ENCODE data around the gene ACSS1.

Gene ACSS1

DNA sequence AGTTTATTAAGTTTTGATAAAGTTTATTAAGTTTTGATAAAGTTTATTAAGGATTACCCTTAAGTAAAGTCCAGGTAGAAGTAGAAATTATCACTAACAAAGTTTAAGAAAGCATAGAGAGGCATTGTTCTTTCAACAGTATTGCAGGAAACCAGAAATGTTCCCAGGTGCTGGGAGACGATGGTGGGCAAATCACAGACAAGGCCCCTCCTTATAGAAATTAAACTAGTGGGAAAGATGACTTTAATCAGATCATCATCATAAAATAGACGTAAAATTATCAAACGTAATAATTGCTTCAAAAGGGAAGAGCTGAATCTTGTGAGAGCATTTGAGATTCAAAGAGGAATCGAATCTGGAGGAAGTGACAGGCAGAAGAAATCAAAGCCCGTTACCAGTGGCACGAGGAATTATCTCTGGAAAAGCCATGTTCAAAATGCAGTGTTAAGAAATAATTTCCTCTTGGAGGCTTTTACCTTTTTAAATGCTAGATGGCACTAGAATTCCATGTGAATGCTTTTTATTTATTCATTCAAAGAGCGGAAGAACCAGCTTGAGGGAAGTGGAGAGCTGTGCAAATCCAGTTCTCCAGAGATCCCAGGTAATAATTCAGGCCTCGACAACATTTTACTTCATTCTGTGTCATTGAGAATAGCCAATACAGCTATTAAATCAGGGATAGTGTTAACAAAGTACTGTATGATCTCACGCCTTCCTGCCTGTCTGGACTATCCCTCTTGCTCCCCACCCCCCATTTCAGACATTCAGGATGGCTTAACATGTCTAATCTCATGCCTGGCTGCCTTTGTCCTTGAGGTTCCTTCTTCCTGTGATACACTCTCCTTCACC, 64.4 kb downstream of the ACSS1 start:
- Histone ChIP-seq H3K4me3 (peak overlapping the region; percentile 80), H3K27ac (peak overlapping the region; percentile 94)
- TF ChIP-seq CTCF (IDR thresholded peaks at IDR 0.05) = no peak
- DNase-seq (ENCODE audit: low spot score) = peak; percentile 35

- H3K27ac ChIP-seq = peak within 1 kb of the TSS; percentile 94
- H3K4me3 ChIP-seq = peak within 1 kb of the TSS; percentile 80
- DNase-seq (ENCODE audit: low spot score) = peak; percentile 95
- no peak for TF ChIP-seq CTCF (IDR thresholded peaks at IDR 0.05)
Observed at GRCh38 chr20:24992487-24993205, 65.3 kb downstream of the ACSS1 start, which contains the start of gene APMAP. Gene APMAP, minus strand, starts transcription at chr20:24992751. Its CDS starts 63 bp downstream, at chr20:24992688.

DNA sequence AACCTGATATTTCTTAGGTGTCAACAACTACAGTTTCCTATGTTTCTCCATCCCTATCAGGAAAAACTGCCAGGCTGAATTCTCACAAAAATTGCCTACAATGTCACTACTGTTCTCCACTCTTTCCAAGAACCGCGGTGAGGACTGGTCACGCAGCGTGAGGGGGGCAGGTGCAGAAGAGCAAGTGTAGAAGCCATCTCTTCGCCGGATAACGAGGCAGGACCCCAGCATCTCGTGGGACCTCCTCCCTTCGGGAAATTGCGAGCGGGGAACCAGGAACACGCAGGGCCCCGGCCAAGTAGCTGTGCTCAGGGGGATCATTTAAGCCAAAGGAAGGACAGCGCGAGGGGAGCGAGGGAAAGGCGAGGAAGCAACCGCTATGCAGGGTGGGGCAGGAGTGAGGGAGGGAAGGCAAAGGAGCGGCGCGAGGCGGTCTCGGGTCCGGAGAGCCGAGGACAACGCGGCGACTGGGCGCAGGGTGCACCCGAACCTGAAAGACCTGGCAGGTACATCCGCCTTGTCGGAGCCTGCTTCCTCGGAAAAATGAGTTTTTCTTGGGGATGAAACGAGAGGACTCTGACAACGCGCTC, 65.9 kb downstream of the ACSS1 start:
- no peak for TF ChIP-seq CTCF (IDR thresholded peaks at IDR 0.05)
- peak overlapping the region; percentile 80 for H3K4me3 ChIP-seq
- peak overlapping the region; percentile 94 for H3K27ac ChIP-seq
- DNase-seq (ENCODE audit: low spot score) = peak; percentile 72

DNA sequence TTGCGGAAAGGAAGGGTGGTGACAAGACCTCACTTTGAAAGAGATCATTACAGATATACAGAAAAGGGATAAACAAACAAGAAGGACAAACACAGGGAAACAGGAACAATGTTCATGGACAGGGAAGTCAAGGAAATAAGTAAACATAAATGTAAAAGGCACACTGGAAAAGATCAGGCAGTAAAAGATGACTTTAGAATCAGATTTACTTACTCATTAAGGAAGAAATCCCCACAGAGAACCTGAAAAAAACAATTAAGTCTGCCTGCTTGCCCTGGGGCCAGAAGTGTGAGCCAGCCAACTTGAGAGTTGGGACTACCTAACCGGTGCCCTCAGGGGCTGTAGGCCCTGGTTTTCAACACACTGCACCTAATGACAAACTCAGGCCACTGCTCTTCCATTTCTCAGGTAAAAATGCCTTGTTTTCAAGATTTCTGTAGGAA, 67.1 kb downstream of the ACSS1 start:
- TF ChIP-seq CTCF (IDR thresholded peaks at IDR 0.05) = no peak
- DNase-seq (ENCODE audit: low spot score) = peak; percentile 19
- Histone ChIP-seq H3K27ac (no peak overlapping the region), H3K4me3 (peak overlapping the region; percentile 80)

DNA sequence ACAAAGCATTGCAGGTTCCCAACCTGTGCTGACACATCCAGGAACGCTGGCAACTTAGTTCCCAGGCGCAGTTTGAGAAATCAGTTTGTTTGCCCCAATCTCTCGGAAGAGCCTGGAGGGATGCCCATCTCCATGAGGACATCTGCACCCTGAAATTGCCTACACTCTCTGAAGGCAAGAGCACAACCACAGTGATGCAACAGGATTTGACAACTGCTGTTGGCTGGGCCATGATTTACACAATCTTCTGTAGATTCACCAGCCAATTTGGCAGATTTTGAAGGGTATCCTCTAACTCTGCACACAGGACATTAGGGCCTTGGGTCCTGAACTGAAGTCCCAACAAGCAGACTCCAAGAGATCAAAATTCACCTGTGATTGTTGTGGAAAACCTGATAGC, 68.8 kb downstream of the ACSS1 start:
- peak; percentile 36 for DNase-seq (ENCODE audit: low spot score)
- no peak overlapping the region for H3K27ac ChIP-seq
- no peak overlapping the region for H3K4me3 ChIP-seq
- no peak for TF ChIP-seq CTCF (IDR thresholded peaks at IDR 0.05)

GRCh38 chr20:24987873-24988835, 69.8 kb downstream of the ACSS1 start:
- DNase-seq (ENCODE audit: low spot score) = peak; percentile 46
- TF ChIP-seq CTCF (IDR thresholded peaks at IDR 0.05) = no peak
- Histone ChIP-seq H3K27ac (no peak overlapping the region), H3K4me3 (no peak overlapping the region)
